Chondrocyte (in vitro differentiated cells): ENCODE measurements around the gene ITGB1BP1. TPM values are rescaled to one million over a fixed set of nuclear protein-coding genes. Genes with fewer than 3 reads are reported as not detected.

Source experiments
- DNase-seq: peaks from one replicate; pipeline ENCODE4 v3.0.0; 2021; ENCODE audit warnings: mixed read lengths, low spot score
- H3K27ac Mint-ChIP-seq: one replicate; pipeline ENCODE4 v1.8.0; 2021; ENCODE audit warnings: mild to moderate bottlenecking, moderate library complexity, mixed read lengths; ENCODE audit not compliant: unreplicated experiment
- H3K27me3 Mint-ChIP-seq: 2 replicates; pipeline ENCODE4 v1.8.0; 2021; ENCODE audit warnings: low read depth, mixed read lengths
- H3K36me3 Mint-ChIP-seq: 2 replicates; pipeline ENCODE4 v1.8.0; 2021; ENCODE audit warnings: low read depth, mixed read lengths
- H3K4me1 Mint-ChIP-seq: 2 replicates; pipeline ENCODE4 v1.8.0; 2021; ENCODE audit warnings: low read depth, mild to moderate bottlenecking, mixed read lengths
- H3K4me3 Mint-ChIP-seq: one replicate; pipeline ENCODE4 v1.8.0; 2021; ENCODE audit warnings: mild to moderate bottlenecking, moderate library complexity, mixed read lengths; ENCODE audit not compliant: unreplicated experiment
- H3K9me3 Mint-ChIP-seq: 2 replicates; pipeline ENCODE4 v1.8.0; 2021; ENCODE audit warnings: low read depth, mixed read lengths
- CTCF ChIP-seq: fragments of 200-600 bp; sonication (generic); IDR thresholded peaks from 2 replicates; pipeline ENCODE4 v1.5.0; 2021; ENCODE audit warnings: antibody characterized with exemption, mild to moderate bottlenecking, moderate library complexity
- total RNA-seq: library from RNA; stranded (reverse); gene quantifications from 3 replicates; pipeline ENCODE4 v1.2.1, GENCODE V29; 2021

ITGB1BP1 gene
- total RNA-seq, 1 donor from 2014 or later: 117 TPM

GRCh38 chr2:9405636-9406035 lies 17.7 kb downstream of the ITGB1BP1 start:
- H3K36me3 Mint-ChIP-seq: peaks cover 23% of the 10 kb centered on the region
- peaks cover 33% of the 10 kb centered on the region for H3K4me1 Mint-ChIP-seq
- no peaks in the 10 kb centered on the region for H3K27me3 Mint-ChIP-seq
- no peaks in the 10 kb centered on the region for H3K9me3 Mint-ChIP-seq
- TF ChIP-seq CTCF: no peak
- DNase-seq: no peak
- no peak overlapping the region for H3K4me3 Mint-ChIP-seq
- peak overlapping the region; percentile 36 for H3K27ac Mint-ChIP-seq

GRCh38 chr2:9404451-9404850 lies 18.9 kb downstream of the ITGB1BP1 start:
- TF ChIP-seq CTCF: no peak
- Mint-ChIP-seq H3K27me3 (no peaks in the 10 kb centered on the region), H3K27ac (no peak overlapping the region), H3K36me3 (peaks cover 20% of the 10 kb centered on the region), H3K9me3 (no peaks in the 10 kb centered on the region), H3K4me1 (peaks cover 30% of the 10 kb centered on the region), H3K4me3 (no peak overlapping the region)
- DNase-seq: no peak

- H3K4me3 Mint-ChIP-seq: no peak overlapping the region
- peaks cover 20% of the 10 kb centered on the region for H3K36me3 Mint-ChIP-seq
- DNase-seq: no peak
- no peaks in the 10 kb centered on the region for H3K27me3 Mint-ChIP-seq
- H3K27ac Mint-ChIP-seq: no peak overlapping the region
- no peaks in the 10 kb centered on the region for H3K9me3 Mint-ChIP-seq
- H3K4me1 Mint-ChIP-seq: peaks cover 34% of the 10 kb centered on the region
- TF ChIP-seq CTCF: no peak
Observed at GRCh38 chr2:9403924-9404323, 19.4 kb downstream of the ITGB1BP1 start.

- Mint-ChIP-seq H3K4me1 (peaks cover 21% of the 10 kb centered on the region), H3K27ac (no peak overlapping the region), H3K27me3 (no peaks in the 10 kb centered on the region), H3K9me3 (no peaks in the 10 kb centered on the region), H3K4me3 (no peak overlapping the region), H3K36me3 (peaks cover 17% of the 10 kb centered on the region)
- no peak for TF ChIP-seq CTCF
- DNase-seq: no peak
Observed at GRCh38 chr2:9401646-9402371, 21.5 kb downstream of the ITGB1BP1 start.

- DNase-seq: no peak
- H3K36me3 Mint-ChIP-seq: peaks cover 17% of the 10 kb centered on the region
- peaks cover 21% of the 10 kb centered on the region for H3K4me1 Mint-ChIP-seq
- H3K27ac Mint-ChIP-seq: peak overlapping the region; percentile 45
- H3K9me3 Mint-ChIP-seq: no peaks in the 10 kb centered on the region
- H3K27me3 Mint-ChIP-seq: no peaks in the 10 kb centered on the region
- no peak for TF ChIP-seq CTCF
- no peak overlapping the region for H3K4me3 Mint-ChIP-seq
Observed at GRCh38 chr2:9401059-9401547, 22.2 kb downstream of the ITGB1BP1 start.
